HL-60 (cell line): ENCODE data around the gene WDPCP.
"Not testable (repeated sequence)": the region's sequence is repeated elsewhere in the genome, so short reads cannot be mapped to it uniquely, and the experiment has no call there.

Experiments
- CTCF ChIP-seq: IDR thresholded peaks from one replicate; pipeline ENCODE4 v1.5.1; 2011; ENCODE audit warnings: low read length, control low read depth, inconsistent platforms; ENCODE audit not compliant: insufficient read depth
- GABPA ChIP-seq: IDR thresholded peaks from 2 replicates; pipeline ENCODE4 v1.6.1; 2012; ENCODE audit warnings: low read depth
- POLR2AphosphoS5 ChIP-seq: IDR thresholded peaks from 2 replicates; pipeline ENCODE4 v1.6.1; 2012; ENCODE audit warnings: low read depth
- REST ChIP-seq: IDR thresholded peaks from 2 replicates; pipeline ENCODE4 v1.6.1; 2012; ENCODE audit warnings: low read depth; ENCODE audit not compliant: insufficient replicate concordance

DNA sequence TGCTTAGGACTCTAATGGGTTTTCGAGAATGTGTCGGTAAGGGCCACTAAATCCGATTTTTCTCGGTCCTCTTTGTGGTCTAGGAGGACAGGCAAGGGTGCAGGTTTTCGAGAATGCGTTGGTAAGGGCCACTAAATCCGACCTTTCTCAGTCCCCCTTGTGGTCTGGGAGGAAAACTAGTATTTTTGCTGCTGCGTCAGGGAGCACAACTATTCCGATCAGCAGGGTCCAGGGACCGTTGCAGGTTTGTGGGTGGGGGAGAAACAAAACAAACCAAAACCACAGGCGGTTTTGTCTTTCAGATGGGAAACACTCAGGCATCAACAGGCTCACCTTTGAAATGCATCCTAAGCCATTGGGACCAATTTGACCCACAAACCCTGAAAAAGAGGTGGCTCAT lies 264.6 kb downstream of the WDPCP start:
- TF ChIP-seq REST, POLR2AphosphoS5, CTCF, GABPA: not testable (repeated sequence)
